LNCAP (cell line): Measurements from ENCODE around the gene NME5.

Experiments used
- CTCF ChIP-seq: fragments of 450-650 bp; IDR thresholded peaks from 2 replicates; pipeline ENCODE4 v1.5.1; 2017; ENCODE audit warnings: mild to moderate bottlenecking

Gene NME5

DNA sequence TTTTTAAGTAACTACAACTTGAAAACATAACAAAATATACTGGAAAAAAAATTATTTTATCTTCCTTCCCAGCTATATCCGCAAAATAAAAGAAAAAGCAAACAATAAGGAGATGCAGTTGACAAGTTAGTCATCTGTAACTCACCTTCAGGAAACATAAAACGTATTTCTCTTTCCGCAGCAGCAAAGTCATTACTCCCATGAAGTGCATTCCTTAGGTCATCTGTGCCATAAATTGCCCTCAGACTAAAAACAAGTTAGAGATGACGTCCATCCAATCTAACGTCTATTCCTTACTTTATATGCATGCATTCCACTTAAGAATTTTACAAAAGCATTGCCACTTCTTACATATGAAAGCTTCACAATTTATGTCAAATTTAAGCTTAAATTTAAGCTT, 10.9 kb downstream of the NME5 start:
- TF ChIP-seq CTCF, result no peak

- TF ChIP-seq CTCF, result no peak
Measured at GRCh38 chr5:138115254-138115653, 24.0 kb downstream of the NME5 start.

- no peak for TF ChIP-seq CTCF
Measured at GRCh38 chr5:138111937-138112336, 27.3 kb downstream of the NME5 start.

DNA sequence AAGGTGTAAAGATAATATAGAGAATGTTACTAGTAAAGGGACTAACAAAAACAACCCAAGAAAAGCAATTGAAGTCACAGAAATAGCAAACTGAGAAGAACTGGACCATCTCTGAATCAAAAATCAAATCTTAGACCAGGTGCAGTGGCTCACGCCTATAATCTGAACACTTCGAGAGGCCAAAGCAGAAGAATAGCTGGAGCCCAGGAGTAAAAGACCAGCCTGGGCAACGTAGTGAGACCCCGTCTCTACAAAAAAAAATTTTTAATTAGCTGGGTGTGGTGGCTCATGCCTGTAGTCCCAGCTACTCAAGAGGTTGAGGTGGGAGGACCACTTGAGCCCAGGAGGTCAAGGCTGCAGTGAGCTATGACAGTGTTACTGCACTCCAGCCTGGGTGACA, 28.0 kb downstream of the NME5 start:
- no peak for TF ChIP-seq CTCF

GRCh38 chr5:138110266-138110963, 28.8 kb downstream of the NME5 start:
- no peak for TF ChIP-seq CTCF

GRCh38 chr5:138109463-138110265, 29.6 kb downstream of the NME5 start:
- no peak for TF ChIP-seq CTCF

- TF ChIP-seq CTCF, result no peak
Measured at GRCh38 chr5:138107213-138107612, 32.0 kb downstream of the NME5 start.
